ENCODE results near the gene SCRG1. TPM values are rescaled to one million over a fixed set of nuclear protein-coding genes. Genes with fewer than 3 reads are reported as not detected.
A peak's percentile ranks its signal among the peaks of the same experiment; 100 is the strongest.

The SCRG1 gene
- total RNA-seq = 1.5 TPM

DNA sequence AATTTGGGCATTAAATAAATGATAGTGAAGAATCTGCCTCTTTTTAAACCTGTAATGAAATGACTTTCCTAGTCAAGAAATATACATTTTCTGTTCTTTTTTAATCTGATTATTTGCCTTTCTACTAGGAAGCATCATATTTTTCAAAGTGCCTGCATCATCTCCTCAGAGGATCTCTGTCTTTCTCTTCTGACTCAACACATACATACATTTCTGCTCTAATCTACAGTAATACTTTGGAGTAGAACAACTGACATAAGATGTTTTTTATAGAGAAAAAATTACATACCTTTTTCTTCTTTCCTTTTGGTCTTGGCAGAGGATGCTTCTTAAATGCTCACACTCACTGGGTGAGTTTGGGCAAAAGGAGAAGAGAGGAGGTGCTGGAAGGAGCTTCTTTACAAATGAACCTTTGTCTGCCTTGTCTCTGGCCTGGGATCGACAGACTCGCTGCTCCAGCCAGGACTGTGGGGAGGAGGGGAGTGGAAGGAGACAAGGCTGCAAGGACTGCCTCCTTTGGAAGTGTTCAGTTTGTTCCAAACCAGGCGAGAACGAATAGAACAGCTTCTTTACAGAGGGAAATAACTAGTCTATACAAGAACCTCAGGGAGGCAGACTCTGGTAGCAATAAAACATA is at the start of gene SCRG1:
Gene SCRG1 (minus strand): TSS at position 338 of the 637 bp plus-strand sequence. CDS start 7,702 bp downstream, outside the sequence.
- DNase-seq (ENCODE audit: low spot score) = no peak
- ATAC-seq = peak; percentile 97
- intact Hi-C loops (cut with DNase I) = no loop called here

DNA sequence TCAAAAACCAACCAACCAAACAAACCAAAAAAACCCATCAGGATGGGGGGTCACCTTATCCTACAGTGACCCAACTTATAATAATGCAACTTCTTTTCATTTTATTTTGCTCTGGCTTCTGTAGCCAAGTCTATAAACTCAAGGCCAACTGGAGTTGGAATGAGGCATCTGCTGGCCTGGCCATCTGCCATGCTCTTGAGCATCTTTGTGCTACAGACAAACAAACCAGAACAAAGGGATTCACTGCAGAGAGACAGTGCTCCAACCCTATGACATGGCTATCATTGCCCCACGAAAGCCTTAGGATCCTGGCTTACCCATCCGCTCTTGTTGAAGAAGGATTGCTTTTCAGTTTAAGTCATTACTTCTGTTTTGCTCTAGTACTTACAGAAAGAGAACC is 49.2 kb upstream of the SCRG1 start:
- DNase-seq (ENCODE audit: low spot score) (no peak), ATAC-seq (peak; percentile 73)
- intact Hi-C loops (cut with DNase I) = no loop called here

GRCh38 chr4:173446416-173446815 is 47.5 kb upstream of the SCRG1 start:
- ATAC-seq = no peak
- intact Hi-C loops (cut with DNase I) = no loop called here
- no peak for DNase-seq (ENCODE audit: low spot score)

- ATAC-seq (no peak), DNase-seq (ENCODE audit: low spot score) (no peak)
- intact Hi-C loops (cut with DNase I) = no loop called here
Measured at GRCh38 chr4:173443121-173443520, 44.2 kb upstream of the SCRG1 start.

- DNase-seq (ENCODE audit: low spot score) (no peak), ATAC-seq (no peak)
- intact Hi-C loops (cut with DNase I) = no loop called here
Measured at GRCh38 chr4:173442223-173442932, 43.5 kb upstream of the SCRG1 start.

DNA sequence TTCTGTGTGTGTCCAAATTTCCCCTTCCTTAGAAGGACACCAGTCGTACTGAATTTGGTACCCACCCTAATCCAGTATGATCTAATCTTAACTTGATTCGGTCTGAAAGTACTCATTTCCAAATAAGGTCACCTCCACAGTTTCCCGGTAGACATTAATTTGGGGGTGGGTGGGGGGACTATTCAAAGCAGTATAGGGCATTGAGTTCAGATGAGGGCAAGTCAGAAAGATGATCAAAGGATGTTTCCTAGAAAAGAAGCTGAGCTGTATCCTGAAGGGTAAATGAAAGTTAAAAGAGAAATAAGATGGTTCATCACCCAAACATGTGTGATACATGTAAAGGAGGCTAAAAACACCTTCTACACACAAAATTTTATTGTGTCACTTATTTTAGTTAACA is 42.0 kb upstream of the SCRG1 start:
- intact Hi-C loops (cut with DNase I) = no loop called here
- ATAC-seq (no peak), DNase-seq (ENCODE audit: low spot score) (no peak)

DNA sequence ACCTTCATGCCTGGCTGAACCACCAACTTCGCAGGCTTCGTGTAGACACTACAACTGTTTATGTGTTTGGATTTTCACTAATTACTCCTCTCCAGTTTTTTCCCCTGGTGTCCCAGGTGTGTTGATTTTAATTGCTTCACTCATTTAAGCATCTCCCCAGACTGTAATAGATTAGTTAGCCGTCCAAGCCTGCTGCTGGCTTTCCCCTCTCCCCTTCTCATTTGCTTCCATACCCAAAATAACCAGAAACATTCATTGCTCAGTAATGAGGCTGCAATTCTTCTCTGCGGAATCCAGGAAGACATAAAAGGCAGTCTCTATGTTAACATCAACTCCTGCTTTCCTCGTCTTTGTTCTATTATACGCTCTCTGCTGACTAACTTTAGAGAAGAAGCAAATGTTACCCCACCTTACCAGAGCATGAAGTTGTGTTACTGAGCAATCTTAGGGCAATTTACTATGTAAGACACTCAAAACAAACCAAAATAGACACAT is 37.9 kb upstream of the SCRG1 start:
- ATAC-seq = no peak
- intact Hi-C loops (cut with DNase I) = no loop called here
- DNase-seq (ENCODE audit: low spot score) = no peak

DNA sequence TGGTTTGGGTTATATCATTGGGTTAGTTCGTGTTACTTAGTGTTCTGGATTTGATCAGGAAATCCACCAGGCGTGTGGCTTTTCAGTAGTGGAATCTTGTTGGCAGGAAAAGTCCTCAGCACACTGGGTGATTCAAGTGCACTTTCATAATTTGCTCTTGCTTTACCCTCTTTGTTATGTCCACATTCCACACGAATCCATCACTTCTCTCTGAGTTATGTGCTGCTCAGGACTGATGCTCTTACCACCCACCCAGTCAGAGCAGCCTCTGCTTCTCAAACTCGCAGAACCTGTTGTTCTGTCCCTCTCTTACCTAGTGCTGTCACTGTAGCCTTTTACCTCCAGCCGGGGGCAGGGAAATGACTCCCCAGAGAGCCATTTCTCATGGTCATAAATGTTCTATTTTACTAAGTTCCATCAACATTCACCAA is 37.2 kb upstream of the SCRG1 start:
- intact Hi-C loops (cut with DNase I) = no loop called here
- ATAC-seq (no peak), DNase-seq (ENCODE audit: low spot score) (no peak)

DNA sequence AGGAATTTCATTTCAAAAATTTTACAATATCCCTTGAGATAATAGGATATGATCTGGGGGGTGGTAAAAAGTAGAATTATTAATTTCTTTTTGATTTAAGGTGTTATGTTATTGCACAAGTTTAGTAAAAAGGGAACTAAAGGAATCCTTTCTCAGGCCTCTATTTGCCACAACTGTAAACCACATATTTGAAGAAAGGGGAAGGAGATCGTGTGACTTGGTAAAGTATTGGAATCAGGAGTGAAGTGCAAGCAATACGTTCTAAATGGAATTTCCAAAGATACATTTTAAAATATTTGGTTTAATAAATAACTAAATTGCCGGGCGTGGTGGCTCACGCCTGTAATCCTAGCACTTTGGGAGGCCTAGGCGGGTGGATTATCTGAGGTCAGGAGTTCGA is 35.3 kb upstream of the SCRG1 start:
- DNase-seq (ENCODE audit: low spot score) = no peak
- intact Hi-C loops (cut with DNase I) = no loop called here
- no peak for ATAC-seq

DNA sequence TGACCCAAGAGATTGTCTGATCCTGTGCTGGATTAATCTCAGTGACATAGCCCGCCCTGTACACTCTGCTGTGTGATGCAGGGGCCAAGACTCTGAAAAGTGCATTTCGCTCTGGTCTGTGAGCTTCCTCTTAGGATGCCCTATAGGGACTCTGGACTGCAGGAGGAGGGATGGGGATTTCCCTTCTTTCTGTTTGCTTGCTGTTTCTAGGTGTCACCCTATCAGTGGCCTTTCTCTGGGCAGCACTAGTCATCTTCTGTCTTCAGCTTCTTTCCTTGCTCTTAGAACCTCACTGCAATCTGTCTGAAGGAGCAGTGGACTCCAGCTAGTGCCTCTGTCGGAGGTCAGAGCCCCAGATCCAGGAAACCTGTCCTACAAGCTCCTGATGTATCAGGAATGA is 34.5 kb upstream of the SCRG1 start:
- ATAC-seq (no peak), DNase-seq (ENCODE audit: low spot score) (no peak)
- intact Hi-C loops (cut with DNase I) = no loop called here

- intact Hi-C loops (cut with DNase I) = no loop called here
- DNase-seq (ENCODE audit: low spot score) (no peak), ATAC-seq (no peak)
Measured at GRCh38 chr4:173432430-173432829, 33.5 kb upstream of the SCRG1 start.

DNA sequence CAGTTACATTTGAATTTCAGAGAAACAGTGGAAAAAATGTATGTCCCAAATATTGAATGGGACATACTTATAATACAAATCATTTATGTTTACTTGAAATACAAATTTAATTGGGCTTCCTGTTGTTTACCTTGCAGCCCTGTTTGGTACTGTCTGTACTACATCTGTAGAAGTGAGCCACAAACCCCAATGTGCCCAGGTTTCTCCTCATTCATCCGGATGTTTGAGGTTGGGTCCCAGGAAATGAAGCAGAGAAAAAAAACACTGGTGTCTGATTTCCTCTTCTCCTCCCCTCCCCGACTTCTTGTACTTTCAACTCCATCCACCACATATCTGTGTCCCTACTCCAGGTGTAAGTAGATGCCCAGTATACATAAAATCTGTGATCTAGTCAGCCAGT is 27.1 kb upstream of the SCRG1 start:
- intact Hi-C loops (cut with DNase I) = no loop called here
- DNase-seq (ENCODE audit: low spot score) = no peak
- ATAC-seq = no peak

DNA sequence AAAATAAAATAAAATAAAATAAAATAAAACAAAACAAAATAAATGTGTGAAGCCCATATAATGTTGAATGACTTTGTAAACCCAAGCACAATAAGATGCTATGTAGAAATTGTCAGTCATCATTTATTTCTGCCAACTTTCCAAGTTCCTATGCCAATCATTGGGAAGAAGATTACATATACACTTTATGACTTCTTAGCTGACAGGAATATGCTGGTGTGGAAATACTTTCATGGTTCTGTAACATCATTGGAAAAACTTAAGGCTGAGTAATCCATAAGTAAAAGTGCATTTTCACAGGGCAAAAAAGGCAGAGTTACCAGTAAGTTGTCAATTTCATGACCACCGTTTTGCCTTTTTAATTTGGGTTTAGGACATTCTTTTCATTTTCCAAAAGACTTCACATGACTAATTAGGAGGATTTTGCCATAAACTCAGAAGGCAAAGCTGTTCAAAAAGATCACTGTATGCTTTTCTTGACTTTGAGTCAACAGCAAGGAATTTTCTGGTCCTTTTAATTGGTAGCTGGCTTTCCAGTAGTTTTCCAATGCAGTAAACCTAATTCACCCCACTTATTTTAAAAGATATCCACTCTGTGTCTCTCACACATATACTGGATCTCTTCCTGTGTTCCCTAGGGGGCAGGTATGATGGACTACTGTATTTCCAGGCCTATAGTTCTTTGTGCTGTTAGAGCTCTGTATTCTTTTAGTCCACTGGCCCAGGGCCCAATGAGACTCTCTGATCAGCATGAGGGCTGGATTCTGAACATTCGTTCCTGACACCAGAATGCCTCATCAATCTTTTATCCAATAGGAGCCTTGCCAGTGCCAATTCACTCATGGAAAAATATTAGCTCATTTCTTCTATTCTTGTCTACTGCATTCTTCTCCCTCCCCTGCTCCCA is 26.2 kb upstream of the SCRG1 start:
- DNase-seq (ENCODE audit: low spot score) (no peak), ATAC-seq (no peak)
- intact Hi-C loops (cut with DNase I) = no loop called here

DNA sequence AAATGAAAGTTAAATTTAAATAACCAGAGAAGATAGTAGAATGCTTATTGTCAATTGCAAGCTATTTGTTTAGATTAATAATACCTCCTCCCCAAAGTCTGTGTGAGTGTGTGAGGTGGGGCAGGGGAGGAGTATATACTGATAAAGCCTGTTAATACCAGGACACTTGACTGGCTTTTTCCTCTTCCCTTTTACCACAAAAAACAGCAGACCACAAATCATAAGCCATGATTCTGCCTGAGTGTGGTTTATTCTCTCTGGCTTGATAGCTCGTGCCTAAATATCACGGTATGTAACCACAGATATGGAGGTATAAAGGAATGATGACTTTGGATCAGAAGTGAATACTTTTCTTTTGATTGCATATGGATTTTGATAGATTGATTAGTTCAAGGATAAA is 21.9 kb upstream of the SCRG1 start:
- intact Hi-C loops (cut with DNase I) = no loop called here
- no peak for ATAC-seq
- DNase-seq (ENCODE audit: low spot score) = no peak

GRCh38 chr4:173420324-173420752 is 21.4 kb upstream of the SCRG1 start:
- DNase-seq (ENCODE audit: low spot score) (no peak), ATAC-seq (no peak)
- intact Hi-C loops (cut with DNase I) = no loop called here

- ATAC-seq (no peak), DNase-seq (ENCODE audit: low spot score) (no peak)
- intact Hi-C loops (cut with DNase I) = loop anchor here (5.0 to 10.0 kb wide), 2 partner anchors 101 to 404 kb away; no protein-coding TSS in a partner anchor
Measured at GRCh38 chr4:173418639-173419038, 19.7 kb upstream of the SCRG1 start.

DNA sequence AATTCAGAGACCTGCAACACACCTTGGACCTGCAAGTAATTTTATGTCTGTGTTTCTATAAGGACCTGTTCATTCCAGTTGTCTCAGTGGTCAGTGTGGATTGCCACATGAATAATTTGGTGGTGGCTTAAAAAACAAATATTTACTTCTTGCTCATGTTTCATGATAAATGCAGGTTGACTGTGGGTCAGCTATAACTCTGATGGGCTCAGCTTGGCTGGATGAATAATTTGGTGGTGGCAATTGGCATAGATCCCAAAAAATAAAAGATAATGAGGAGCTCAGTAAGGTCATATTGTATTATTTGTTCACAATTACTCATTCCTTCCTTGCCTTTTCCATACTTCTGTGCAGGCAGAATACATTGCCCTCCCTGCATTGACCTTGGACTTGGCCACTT is 18.9 kb upstream of the SCRG1 start:
- intact Hi-C loops (cut with DNase I) = loop anchor here (5.0 to 10.0 kb wide), 2 partner anchors 101 to 403 kb away; no protein-coding TSS in a partner anchor
- no peak for ATAC-seq
- no peak for DNase-seq (ENCODE audit: low spot score)

- ATAC-seq (peak; percentile 57), DNase-seq (ENCODE audit: low spot score) (no peak)
- intact Hi-C loops (cut with DNase I) = loop anchor here (5.0 to 10.0 kb wide), 2 partner anchors 99 to 401 kb away; no protein-coding TSS in a partner anchor
Measured at GRCh38 chr4:173415885-173416653, 17.2 kb upstream of the SCRG1 start.

DNA sequence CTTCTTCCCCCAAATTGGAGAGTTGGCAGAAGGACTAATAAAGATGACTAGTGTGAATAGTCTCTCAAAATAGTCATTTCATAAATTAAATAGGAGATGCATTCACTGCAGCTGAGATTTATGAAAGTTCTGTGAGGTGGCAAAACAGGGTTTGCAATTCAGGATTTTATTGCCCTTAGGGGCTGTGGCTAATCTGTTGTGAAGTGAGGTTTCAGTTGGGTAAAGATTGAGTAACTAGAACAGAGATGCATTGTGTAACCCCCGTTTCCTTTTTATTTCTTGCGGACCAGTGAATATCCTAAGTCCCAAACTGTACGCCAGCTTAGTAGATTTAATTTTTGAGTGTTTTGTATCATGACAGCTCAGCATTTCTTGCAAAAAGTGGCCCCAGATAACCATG is 16.2 kb upstream of the SCRG1 start:
- DNase-seq (ENCODE audit: low spot score) = no peak
- ATAC-seq = peak; percentile 72
- intact Hi-C loops (cut with DNase I) = loop anchor here (5.0 to 10.0 kb wide), 2 partner anchors 98 to 400 kb away; no protein-coding TSS in a partner anchor
